Endothelial cell of umbilical vein (primary cell): ENCODE results near the gene SMURF2. TPM values are rescaled to one million over a fixed set of nuclear protein-coding genes. Genes with fewer than 3 reads are reported as not detected.

Experiments used
- BruUV-seq: library from RNA; stranded (reverse); fragments of 400-500 nt; replicated peaks from 2 replicates; lab custom pipeline; 2021; lab: Mats Ljungman, UMichigan
- CTCF ChIA-PET: fragments of 300-600, 350-600 bp; sonication (Branson Sonifier 250); formaldehyde crosslinking; loops from one replicate; lab custom pipeline; 2021; ENCODE audit warnings: antibody characterized with exemption, inconsistent platforms; lab: Charles Lee
- POLR2A ChIA-PET: fragments of 300-600, 350-600 bp; sonication (Branson Sonifier 250); formaldehyde crosslinking; loops from one replicate; lab custom pipeline; 2021; ENCODE audit warnings: antibody characterized with exemption, inconsistent platforms; lab: Charles Lee
- DNase-seq: peaks from one replicate; pipeline ENCODE4 v3.0.0-alpha.2; 2011; ENCODE audit warnings: low read depth, low spot score
- FAIRE-seq: peaks from 2 replicates; lab custom pipeline; 2011; peaks lifted over from hg19 to GRCh38; lab: Jason Lieb, UNC
- H2AFZ ChIP-seq: 2 replicates; pipeline ENCODE4 v1.6.0; 2012; ENCODE audit warnings: low read depth, low read length, control low read depth, inconsistent platforms
- H3K27ac ChIP-seq: 2 replicates; pipeline ENCODE4 v1.5.1; 2011; ENCODE audit warnings: low read depth, mild to moderate bottlenecking, control low read depth, low read length, moderate library complexity; ENCODE audit not compliant: insufficient read depth
- H3K27me3 ChIP-seq, 2 experiments: 2 replicates each; pipeline versions ENCODE4 v1.6.0 to v1.6.1; 2011; ENCODE audit warnings: low read length in 2 of 2, mixed read lengths in 1 of 2; ENCODE audit not compliant: control insufficient read depth in 2 of 2, insufficient read depth in 2 of 2
- H3K36me3 ChIP-seq, 2 experiments: 2 replicates in 1 of 2; 3 replicates in 1 of 2; pipeline ENCODE4 v1.5.1; 2011; ENCODE audit warnings: low read length in 2 of 2, mild to moderate bottlenecking in 1 of 2, moderate library complexity in 1 of 2; ENCODE audit not compliant: control insufficient read depth in 2 of 2, insufficient read depth in 2 of 2; ENCODE audit errors: extremely low read depth in 1 of 2
- H3K4me1 ChIP-seq: 3 replicates; pipeline ENCODE4 v1.5.1; 2011; ENCODE audit warnings: mild to moderate bottlenecking, low read length; ENCODE audit not compliant: control insufficient read depth, insufficient read depth; ENCODE audit errors: extremely low read depth
- H3K4me2 ChIP-seq: 2 replicates; pipeline ENCODE4 v1.6.1; 2011; ENCODE audit warnings: low read length, control low read depth, mixed read lengths; ENCODE audit not compliant: insufficient read depth
- H3K4me3 ChIP-seq, 3 experiments: fragments of 200-600 bp in 1 of 3; sonication (generic), shearing (Covaris generic) in 1 of 3; replicated peaks in 1 of 3; 2 replicates each; pipeline ENCODE4 v1.5.1; 2011 to 2016; ENCODE audit warnings: control low read depth in 3 of 3, low read length in 3 of 3, mild to moderate bottlenecking in 2 of 3, inconsistent platforms in 1 of 3, low read depth in 1 of 3, moderate library complexity in 1 of 3; ENCODE audit not compliant: insufficient read depth in 1 of 3
- H3K79me2 ChIP-seq: 2 replicates; pipeline ENCODE4 v1.6.0; 2012; ENCODE audit warnings: low read length, inconsistent platforms; ENCODE audit not compliant: control insufficient read depth, insufficient read depth
- H3K9ac ChIP-seq: replicated peaks from 2 replicates; pipeline ENCODE3; 2011; ENCODE audit warnings: low read length, control low read depth; ENCODE audit not compliant: insufficient read depth; ENCODE audit errors: extremely low read depth
- H3K9me1 ChIP-seq: replicated peaks from 3 replicates; pipeline ENCODE4 v1.6.0; 2011; ENCODE audit warnings: mild to moderate bottlenecking, low read length; ENCODE audit not compliant: control insufficient read depth, insufficient read depth; ENCODE audit errors: extremely low read depth
- H3K9me3 ChIP-seq: replicated peaks from 2 replicates; pipeline ENCODE4 v1.5.1; 2012; ENCODE audit warnings: low read length, inconsistent platforms; ENCODE audit not compliant: control insufficient read depth, insufficient read depth
- H4K20me1 ChIP-seq: replicated peaks from 2 replicates; pipeline ENCODE3; 2011; ENCODE audit warnings: mild to moderate bottlenecking, low read length; ENCODE audit not compliant: control insufficient read depth, insufficient read depth; ENCODE audit errors: extremely low read depth
- CTCF ChIP-seq, 2 donors: IDR thresholded peaks; 1 replicate in 1 of 2; 2 replicates in 1 of 2; pipeline ENCODE4 v1.5.1; 2011; ENCODE audit warnings: low read length in 2 of 2, mild to moderate bottlenecking in 2 of 2, moderate library complexity in 2 of 2, control low read depth in 1 of 2, inconsistent platforms in 1 of 2, low read depth in 1 of 2; ENCODE audit not compliant: insufficient read depth in 1 of 2; ENCODE audit errors: extremely low read depth in 1 of 2
- EZH2 ChIP-seq: IDR thresholded peaks from 2 replicates; pipeline ENCODE4 v1.6.1; 2012; ENCODE audit warnings: borderline replicate concordance, low read depth, mild to moderate bottlenecking, moderate library complexity, low read length, inconsistent platforms; ENCODE audit not compliant: severe bottlenecking
- FOS ChIP-seq: IDR thresholded peaks from 2 replicates; pipeline ENCODE4 v1.6.1; 2011; ENCODE audit warnings: mild to moderate bottlenecking, low read length, moderate library complexity, borderline replicate concordance; ENCODE audit not compliant: insufficient read depth
- GATA2 ChIP-seq: IDR thresholded peaks from 2 replicates; pipeline ENCODE4 v1.7.0; 2011; ENCODE audit warnings: low read depth, mild to moderate bottlenecking, moderate library complexity, mixed read lengths, low read length; ENCODE audit not compliant: insufficient read length, insufficient read depth
- JUN ChIP-seq: IDR thresholded peaks from 2 replicates; pipeline ENCODE4 v1.6.1; 2011; ENCODE audit warnings: borderline replicate concordance, low read depth; ENCODE audit not compliant: insufficient read length, insufficient read depth
- MAX ChIP-seq: IDR thresholded peaks from 2 replicates; pipeline ENCODE4 v1.6.1; 2011; ENCODE audit not compliant: insufficient read depth, insufficient read length
- MYC ChIP-seq: IDR thresholded peaks from one replicate; pipeline ENCODE4 v1.6.1; 2011; ENCODE audit warnings: mild to moderate bottlenecking, low read depth, low read length
- POLR2A ChIP-seq: IDR thresholded peaks from 2 replicates; pipeline ENCODE4 v1.6.1; 2012; ENCODE audit warnings: low read depth, mild to moderate bottlenecking, control low read depth, low read length
- POLR2AphosphoS5 ChIP-seq: IDR thresholded peaks from 2 replicates; pipeline ENCODE4 v1.6.1; 2012; ENCODE audit warnings: low read depth, mild to moderate bottlenecking, control low read depth, low read length, moderate library complexity; ENCODE audit not compliant: insufficient read depth
- dilution Hi-C: fragments of 300-500 bp; cut with MboI; formaldehyde crosslinking; loops from one replicate; pipeline ENCODE4 v1.15.0; 2019; ENCODE audit warnings: low sequenced_read_pairs; ENCODE audit not compliant: extremely low pct_ligation_motif_present
- intact Hi-C: fragments of 100-400 bp; cut with micrococcal nuclease; formaldehyde crosslinking; loops from one replicate; pipeline ENCODE4 v1.10.0; 2022
- polyA plus RNA-seq, 4 experiments: library from polyadenylated mRNA; depleted of rRNA in 3 of 4; stranded (reverse) in 3 of 4; unstranded in 1 of 4; fragments of >200 nt; gene quantifications; 2 replicates each; pipeline versions ENCODE4 v1.2.1 to v1.2.3, GENCODE V29; 2011 to 2012; ENCODE audit warnings: missing spikeins in 1 of 4
- total RNA-seq: library from RNA; stranded (reverse); gene quantifications from 2 replicates; pipeline ENCODE4 v1.2.3, GENCODE V29; 2021

Gene SMURF2
- total and polyA plus RNA-seq, 2 donors (not counting 3 experiments of a cell fraction or from before 2014, with no cell fraction given): 32.9 to 105 TPM

- POLR2A ChIA-PET: interaction anchor here (0.6 to 0.7 kb wide), 2 partner anchors 23 to 105 kb away, joined by 3 to 4 read pairs; no protein-coding TSS in a partner anchor
- no peaks in the 10 kb centered on the region for H3K27me3 ChIP-seq
- H4K20me1 ChIP-seq: peaks cover 16% of the 10 kb centered on the region
- no peaks in the 10 kb centered on the region for H3K9me3 ChIP-seq
- intact Hi-C loops: no loop called here
- no TSS peak for BruUV-seq
- H2AFZ ChIP-seq: no peak overlapping the region
- DNase-seq (no peak), FAIRE-seq (no peak)
- H3K36me3 ChIP-seq: peaks cover 0 to 9% of the 10 kb centered on the region in 2 experiments
- H3K9ac ChIP-seq: no peak overlapping the region
- TF ChIP-seq MAX (no peak), POLR2A (no peak), POLR2AphosphoS5 (no peak), JUN (no peak), FOS (no peak), CTCF (IDR thresholded peaks at IDR 0.05; ENCODE audit: extremely low read depth in 1 of 2, insufficient read depth in 1 of 2, low read depth in 1 of 2, low read length in 2 of 2) (no peak), MYC (no peak), EZH2 (no peak), GATA2 (no peak)
- H3K4me2 ChIP-seq: no peak overlapping the region
- H3K9me1 ChIP-seq: peaks cover 2% of the 10 kb centered on the region
- H3K4me1 ChIP-seq: peaks cover 63% of the 10 kb centered on the region
- peaks cover 94% of the 10 kb centered on the region for H3K79me2 ChIP-seq
- CTCF ChIA-PET: interaction anchor here (1.0 kb wide), 2 partner anchors 12 to 113 kb away, joined by 3 read pairs; no protein-coding TSS in a partner anchor
- H3K4me3 ChIP-seq: no peak overlapping the region
- dilution Hi-C loops: no loop called here
- no peak overlapping the region for H3K27ac ChIP-seq
Observed at GRCh38 chr17:64626827-64627226, 35.3 kb downstream of the SMURF2 start.
